Activated naive CD4-positive, alpha-beta T cell treated with anti-CD3 and anti-CD28 coated beads, Interleukin-2, amount 10 ng/mL, durations not matched to agents 5 hours and 36 hours (primary cell): ENCODE results near the gene EBPL. TPM values are rescaled to one million over a fixed set of nuclear protein-coding genes. Genes with fewer than 3 reads are reported as not detected.

Experiments used
- total RNA-seq, 2 experiments: library from RNA; stranded (reverse); gene quantifications; one replicate each; pipeline ENCODE4 v1.2.3, GENCODE V29; 2021

Gene EBPL
- total RNA-seq: 10 to 100 TPM; 26.6 to 28.3 TPM

GRCh38 chr13:49690995-49691784 lies at the start of gene EBPL:
Gene EBPL (minus strand): TSS chr13:49691486. CDS start chr13:49691424, 62 bp downstream.

GRCh38 chr13:49627831-49628652 lies 63.2 kb downstream of the EBPL start, which contains the start of gene ARL11:
Gene ARL11 (plus strand): TSS chr13:49628507. CDS start chr13:49630448, 1,941 bp downstream.

Other genes starting within 250 kb of the EBPL start
- gene CAB39L, start 247.4 kb downstream of the EBPL start, total RNA-seq: 1 to 10 TPM; 2.5 to 3.5 TPM
- 10 to 100 TPM; 15.8 to 16.1 TPM for gene SETDB2, start 247.2 kb downstream of the EBPL start, total RNA-seq
- 10 to 100 TPM; 90.6 to 99.1 TPM for gene PHF11, start 195.5 kb downstream of the EBPL start, total RNA-seq
- gene RCBTB1, start 105.9 kb downstream of the EBPL start, total RNA-seq: 10 to 100 TPM; 18.9 to 19.1 TPM
- gene ARL11, start 63.0 kb downstream of the EBPL start, total RNA-seq: 1 to 10 TPM; 1.7 to 2.0 TPM
- 10 to 100 TPM; 29.6 to 31.7 TPM for gene KPNA3, start 101.2 kb upstream of the EBPL start, total RNA-seq
- 1 to 10 TPM; 2.4 to 2.5 TPM for gene SPRYD7, start 244.9 kb upstream of the EBPL start, total RNA-seq